Measurements from ENCODE around the gene PREPL. TPM values are rescaled to one million over a fixed set of nuclear protein-coding genes. Genes with fewer than 3 reads are reported as not detected.

PREPL gene
- total and polyA plus RNA-seq, 2 of the 4 experiments (the other 2 are of a cell fraction), result 27.6 to 39.6 TPM

DNA sequence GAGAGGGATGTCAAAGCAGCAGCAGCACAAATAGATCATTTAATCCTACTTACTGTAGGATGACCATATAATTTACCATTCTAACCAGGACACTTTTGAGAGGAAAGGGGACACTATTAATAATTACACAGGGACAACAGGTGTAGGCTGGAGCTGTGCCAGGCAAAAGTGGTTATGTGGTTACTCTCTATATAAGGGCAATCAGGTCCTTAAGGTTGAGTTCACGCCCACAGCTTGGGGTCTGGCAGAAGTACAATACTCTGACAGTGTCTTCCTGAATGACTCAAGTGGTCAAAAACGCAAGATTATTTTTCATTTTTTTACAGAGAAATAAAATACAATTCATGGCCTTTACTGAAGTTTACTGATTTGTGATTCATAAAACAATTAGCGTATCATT, 2.8 kb downstream of the PREPL start:
- no peak overlapping the region for H2BK5ac ChIP-seq (ENCODE audit: low read depth, low read length, poor library complexity, severe bottlenecking)
- DNase-seq (peak; percentile 70), ATAC-seq (ENCODE audit: low read depth) (no peak)
- BruUV-seq (replicated peaks), result no TSS peak
- no peak overlapping the region for H2AFZ ChIP-seq (replicated peaks; ENCODE audit: low read length, poor library complexity)
- TF ChIP-seq, protein P1, sequence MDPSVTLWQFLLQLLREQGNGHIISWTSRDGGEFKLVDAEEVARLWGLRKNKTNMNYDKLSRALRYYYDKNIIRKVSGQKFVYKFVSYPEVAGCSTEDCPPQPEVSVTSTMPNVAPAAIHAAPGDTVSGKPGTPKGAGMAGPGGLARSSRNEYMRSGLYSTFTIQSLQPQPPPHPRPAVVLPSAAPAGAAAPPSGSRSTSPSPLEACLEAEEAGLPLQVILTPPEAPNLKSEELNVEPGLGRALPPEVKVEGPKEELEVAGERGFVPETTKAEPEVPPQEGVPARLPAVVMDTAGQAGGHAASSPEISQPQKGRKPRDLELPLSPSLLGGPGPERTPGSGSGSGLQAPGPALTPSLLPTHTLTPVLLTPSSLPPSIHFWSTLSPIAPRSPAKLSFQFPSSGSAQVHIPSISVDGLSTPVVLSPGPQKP (IDR thresholded peaks at IDR 0.05; ENCODE audit: borderline replicate concordance, low read depth, low read length), result no peak
- TF ChIP-seq, protein P2, sequence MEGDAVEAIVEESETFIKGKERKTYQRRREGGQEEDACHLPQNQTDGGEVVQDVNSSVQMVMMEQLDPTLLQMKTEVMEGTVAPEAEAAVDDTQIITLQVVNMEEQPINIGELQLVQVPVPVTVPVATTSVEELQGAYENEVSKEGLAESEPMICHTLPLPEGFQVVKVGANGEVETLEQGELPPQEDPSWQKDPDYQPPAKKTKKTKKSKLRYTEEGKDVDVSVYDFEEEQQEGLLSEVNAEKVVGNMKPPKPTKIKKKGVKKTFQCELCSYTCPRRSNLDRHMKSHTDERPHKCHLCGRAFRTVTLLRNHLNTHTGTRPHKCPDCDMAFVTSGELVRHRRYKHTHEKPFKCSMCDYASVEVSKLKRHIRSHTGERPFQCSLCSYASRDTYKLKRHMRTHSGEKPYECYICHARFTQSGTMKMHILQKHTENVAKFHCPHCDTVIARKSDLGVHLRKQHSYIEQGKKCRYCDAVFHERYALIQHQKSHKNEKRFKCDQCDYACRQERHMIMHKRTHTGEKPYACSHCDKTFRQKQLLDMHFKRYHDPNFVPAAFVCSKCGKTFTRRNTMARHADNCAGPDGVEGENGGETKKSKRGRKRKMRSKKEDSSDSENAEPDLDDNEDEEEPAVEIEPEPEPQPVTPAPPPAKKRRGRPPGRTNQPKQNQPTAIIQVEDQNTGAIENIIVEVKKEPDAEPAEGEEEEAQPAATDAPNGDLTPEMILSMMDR (conservative IDR thresholded peaks at IDR 0.05; ENCODE audit: low read depth, low read length), result no peak
- dilution Hi-C loops (cut with HindIII; ENCODE audit: low sequenced_read_pairs, unreplicated experiment), result no loop called here
- no peaks in the 10 kb centered on the region for H3K4me1 ChIP-seq (ENCODE audit: control insufficient read depth, insufficient read depth, low read length)
- WGBS, 2 experiments (ENCODE audit: extremely low coverage in 2 of 2, insufficient read length in 1 of 2), result no CpG with 5 or more reads among the region's 3 CpGs
- peaks cover 18 to 40% of the 10 kb centered on the region in 2 experiments for H3K79me1 ChIP-seq (ENCODE audit: low read depth in 1 of 2, low read length in 2 of 2)
- POLR2A ChIA-PET (ENCODE audit: unreplicated experiment), result no interaction called here
- H3K9me1 ChIP-seq (ENCODE audit: insufficient read depth, low read length), result peaks cover 3% of the 10 kb centered on the region; the same call in 1 of the 2 replicates
- no peak overlapping the region for H3K18ac ChIP-seq (ENCODE audit: low read depth, low read length)
- no peaks in the 10 kb centered on the region for H3K9me3 ChIP-seq (ENCODE audit: control insufficient read depth, insufficient read depth, low read length)
- H4K8ac ChIP-seq (ENCODE audit: low read depth in 2 of 2, low read length in 2 of 2), result no peak overlapping the region
- CTCF ChIA-PET, result interaction anchor here (0.6 kb wide), 1 partner anchor 114 kb away, joined by 4 read pairs; no protein-coding TSS in a partner anchor
- H4K91ac ChIP-seq (ENCODE audit: insufficient read depth, low read depth, low read length), result no peak overlapping the region
- in situ Hi-C loops (cut with MboI; ENCODE audit: low sequenced_read_pairs), result no loop called here
- no peak overlapping the region for H2AK5ac ChIP-seq (ENCODE audit: low read depth, low read length)
- intact Hi-C loops (cut with micrococcal nuclease), result no loop called here
- H3K27me3 ChIP-seq (ENCODE audit: control insufficient read depth, insufficient read depth, low read length), result no peaks in the 10 kb centered on the region
- peak overlapping the region; percentile 10; the same call in 1 of the 2 replicates for H3K4me2 ChIP-seq (ENCODE audit: low read depth, low read length)
- no peak overlapping the region for H4K5ac ChIP-seq (ENCODE audit: low read depth, low read length)
- H3K36me3 ChIP-seq (ENCODE audit: control insufficient read depth, insufficient read depth, low read length), result no peaks in the 10 kb centered on the region; the same call in 1 of the 2 replicates
- H2BK120ac ChIP-seq (ENCODE audit: low read depth, low read length), result no peak overlapping the region
- no peak overlapping the region for H3K9ac ChIP-seq (ENCODE audit: low read depth, low read length)
- no peak overlapping the region for H2BK15ac ChIP-seq (ENCODE audit: low read depth, low read length)
- no peak overlapping the region for H3K4ac ChIP-seq (ENCODE audit: low read depth, low read length)
- H3K4me3 ChIP-seq (ENCODE audit: insufficient read depth, low read depth, low read length), result no peak overlapping the region
- no peak overlapping the region for H2BK20ac ChIP-seq (ENCODE audit: low read depth, low read length)
- no peak overlapping the region for H3K56ac ChIP-seq (ENCODE audit: extremely low read depth, insufficient read depth, low read length)
- peaks cover 3% of the 10 kb centered on the region; the same call in 1 of the 2 replicates for H4K20me1 ChIP-seq (ENCODE audit: insufficient read depth, low read length)
- no peak overlapping the region for H3K23ac ChIP-seq (ENCODE audit: low read depth, low read length)
- H2AK9ac ChIP-seq (replicated peaks; ENCODE audit: low read depth, low read length, poor library complexity), result no peak overlapping the region
- H3K27ac ChIP-seq (ENCODE audit: insufficient read depth, low read length), result no peak overlapping the region
- no peak overlapping the region for H3K14ac ChIP-seq (replicated peaks; ENCODE audit: low read depth, low read length)

Measured in IMR-90 (cell line).